ENCODE measurements around the gene HTR7. TPM values are rescaled to one million over a fixed set of nuclear protein-coding genes. Genes with fewer than 3 reads are reported as not detected.
A peak's percentile ranks its signal among the peaks of the same experiment; 100 is the strongest.
"Not testable (repeated sequence)": the region's sequence is repeated elsewhere in the genome, so short reads cannot be mapped to it uniquely, and the experiment has no call there.

Gene HTR7
- total RNA-seq (ENCODE audit: low replicate concordance): 0.25 and 4.6 TPM in 2 replicates

- H3K4me3 ChIP-seq (ENCODE audit: low read depth, low read length): peak within 1 kb of the TSS; percentile 75
- no peak for DNase-seq (ENCODE audit: low read depth)
- peak; percentile 49 for TF ChIP-seq CTCF (IDR thresholded peaks at IDR 0.05; ENCODE audit: insufficient read depth, low read length)
These were observed at the start of gene HTR7 for GRCh38 chr10:90857635-90858460. TSS of gene HTR7 (minus strand) at chr10:90858039. CDS start at chr10:90857671, 368 bp downstream.

GRCh38 chr10:90906596-90906995 lies 48.8 kb upstream of the HTR7 start:
- DNase-seq (ENCODE audit: low read depth): no peak
- no peak overlapping the region for H3K4me3 ChIP-seq (ENCODE audit: low read depth, low read length)
- no peak for TF ChIP-seq CTCF (IDR thresholded peaks at IDR 0.05; ENCODE audit: insufficient read depth, low read length)

GRCh38 chr10:90905925-90906324 lies 48.1 kb upstream of the HTR7 start:
- TF ChIP-seq CTCF (IDR thresholded peaks at IDR 0.05; ENCODE audit: insufficient read depth, low read length): no peak
- no peak for DNase-seq (ENCODE audit: low read depth)
- H3K4me3 ChIP-seq (ENCODE audit: low read depth, low read length): no peak overlapping the region

GRCh38 chr10:90896916-90897315 lies 39.1 kb upstream of the HTR7 start:
- not testable (repeated sequence) for DNase-seq (ENCODE audit: low read depth); H3K4me3 ChIP-seq (ENCODE audit: low read depth, low read length)

- no peak for TF ChIP-seq CTCF (IDR thresholded peaks at IDR 0.05; ENCODE audit: insufficient read depth, low read length)
These were observed 35.4 kb upstream of the HTR7 start for GRCh38 chr10:90893190-90893589.

GRCh38 chr10:90890347-90890746 lies 32.5 kb upstream of the HTR7 start:
- no peak overlapping the region for H3K4me3 ChIP-seq (ENCODE audit: low read depth, low read length)
- DNase-seq (ENCODE audit: low read depth): no peak
- no peak for TF ChIP-seq CTCF (IDR thresholded peaks at IDR 0.05; ENCODE audit: insufficient read depth, low read length)

More at GRCh38 chr10:90893190-90893589, 35.4 kb upstream of the HTR7 start:
- DNase-seq (ENCODE audit: low read depth): no peak
- no peak overlapping the region for H3K4me3 ChIP-seq (ENCODE audit: low read depth, low read length)

- no peak overlapping the region for H3K4me3 ChIP-seq (ENCODE audit: low read depth, low read length)
- no peak for TF ChIP-seq CTCF (IDR thresholded peaks at IDR 0.05; ENCODE audit: insufficient read depth, low read length)
These were observed 31.8 kb upstream of the HTR7 start for GRCh38 chr10:90889636-90890035.

More at GRCh38 chr10:90889636-90890035, 31.8 kb upstream of the HTR7 start:
- no peak for DNase-seq (ENCODE audit: low read depth)
